Kidney capillary endothelial cell (primary cell): ENCODE data around the gene CCDC106.

Experiments used
- DNase-seq: peaks from one replicate; pipeline ENCODE4 v3.0.0-alpha.2; 2018; ENCODE audit warnings: low spot score

Gene CCDC106

DNA sequence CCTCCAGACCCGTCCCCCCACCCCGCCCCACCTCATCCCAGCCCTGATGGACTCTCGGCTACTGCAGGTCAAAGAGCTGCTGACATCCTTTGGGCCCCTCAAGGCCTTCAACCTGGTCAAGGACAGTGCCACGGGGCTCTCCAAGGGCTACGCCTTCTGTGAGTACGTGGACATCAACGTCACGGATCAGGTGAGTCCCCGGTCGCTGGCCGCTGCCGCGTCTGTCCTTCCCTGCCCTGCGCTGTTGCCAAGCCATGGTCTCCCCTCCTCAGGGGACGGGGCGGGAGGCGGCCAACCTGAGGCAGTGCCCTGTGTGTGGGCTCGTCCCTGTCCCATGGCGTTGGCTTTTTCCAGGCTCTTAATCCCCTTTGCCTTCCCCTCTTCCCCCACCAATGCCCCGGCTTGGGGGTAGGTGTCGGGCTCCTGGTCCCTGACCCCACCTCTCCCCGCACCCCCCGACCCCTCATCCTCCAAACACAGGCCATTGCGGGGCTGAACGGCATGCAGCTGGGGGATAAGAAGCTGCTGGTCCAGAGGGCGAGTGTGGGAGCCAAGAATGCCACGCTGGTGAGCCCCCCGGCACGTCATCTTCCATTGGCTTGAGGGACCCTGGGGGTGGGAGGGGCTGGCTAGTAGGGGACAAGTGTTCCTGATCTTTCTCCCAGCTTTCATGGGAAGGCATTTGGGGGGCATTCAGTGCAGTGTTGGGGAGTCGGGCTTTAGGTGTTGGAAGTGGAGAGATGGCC, 20.8 kb downstream of the CCDC106 start:
- no peak for DNase-seq

DNA sequence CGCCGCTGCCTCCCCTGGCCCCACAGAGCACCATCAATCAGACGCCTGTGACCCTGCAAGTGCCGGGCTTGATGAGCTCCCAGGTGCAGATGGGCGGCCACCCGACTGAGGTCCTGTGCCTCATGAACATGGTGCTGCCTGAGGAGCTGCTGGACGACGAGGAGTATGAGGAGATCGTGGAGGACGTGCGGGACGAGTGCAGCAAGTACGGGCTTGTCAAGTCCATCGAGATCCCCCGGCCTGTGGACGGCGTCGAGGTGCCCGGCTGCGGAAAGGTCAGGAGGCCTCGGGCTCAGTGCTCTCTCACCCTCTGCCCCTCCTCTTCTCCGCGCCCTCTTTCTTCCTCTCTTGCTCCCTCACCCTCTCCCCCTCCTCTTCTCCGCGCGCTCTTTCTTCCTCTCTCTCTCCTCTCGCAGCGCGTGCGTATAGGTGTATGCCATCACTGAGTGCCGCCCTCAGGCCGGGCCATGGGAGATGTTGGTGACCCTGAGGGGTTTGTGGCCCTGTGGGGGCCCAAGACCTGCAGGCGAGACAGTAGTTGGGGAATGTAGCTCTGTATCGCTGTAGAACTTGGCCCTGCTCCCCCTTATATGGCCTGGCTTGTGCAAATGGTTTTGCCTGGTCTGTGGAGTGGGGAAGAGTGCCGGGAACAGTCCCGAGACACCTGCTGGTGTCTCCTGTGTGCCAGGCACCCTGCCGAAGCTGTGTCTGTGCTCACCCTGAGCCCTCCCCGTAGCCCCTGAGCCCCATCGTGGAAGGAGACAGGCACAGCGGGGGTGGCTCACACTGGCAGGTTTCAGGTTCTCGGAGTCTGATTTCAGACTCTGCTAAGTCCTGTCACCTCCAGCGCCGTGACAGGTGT, 21.6 kb downstream of the CCDC106 start:
- no peak for DNase-seq

DNA sequence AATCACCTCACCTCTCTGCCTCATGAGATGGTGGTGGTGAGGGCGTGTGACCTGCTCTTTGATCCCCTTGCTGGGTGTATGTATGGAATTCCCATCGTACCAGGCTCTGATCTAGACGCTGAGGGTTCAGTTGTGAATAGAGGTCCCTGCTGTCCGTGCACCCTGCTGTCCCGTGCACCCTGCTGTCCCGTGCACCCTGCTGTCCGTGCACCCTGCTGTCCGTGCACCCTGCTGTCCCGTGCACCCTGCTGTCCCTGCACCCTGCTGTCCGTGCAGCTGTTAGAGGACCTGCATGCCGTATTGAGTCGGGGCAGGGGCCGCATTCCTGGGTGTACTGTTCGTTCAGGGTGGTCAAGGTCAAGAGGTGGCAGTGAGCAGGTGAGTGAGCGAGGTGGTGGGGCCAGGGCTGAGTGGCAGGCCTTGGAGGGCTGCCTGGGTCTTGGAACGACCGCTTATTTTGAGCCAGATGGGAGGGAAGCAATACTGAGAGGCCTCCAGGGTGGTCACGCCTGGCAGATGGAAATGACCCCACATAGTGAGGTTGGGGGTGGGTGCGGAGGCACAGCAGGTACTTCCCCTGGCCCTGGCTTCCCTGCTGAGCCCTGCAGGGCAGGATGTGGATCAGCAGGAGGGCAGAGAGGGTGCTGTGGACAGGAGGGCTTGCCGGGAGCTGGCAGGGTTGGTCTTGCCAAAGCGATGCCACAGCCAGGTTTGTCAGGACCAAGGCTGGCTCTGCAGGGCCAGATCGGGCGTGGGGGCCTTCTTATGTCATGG, 22.5 kb downstream of the CCDC106 start:
- no peak for DNase-seq

DNA sequence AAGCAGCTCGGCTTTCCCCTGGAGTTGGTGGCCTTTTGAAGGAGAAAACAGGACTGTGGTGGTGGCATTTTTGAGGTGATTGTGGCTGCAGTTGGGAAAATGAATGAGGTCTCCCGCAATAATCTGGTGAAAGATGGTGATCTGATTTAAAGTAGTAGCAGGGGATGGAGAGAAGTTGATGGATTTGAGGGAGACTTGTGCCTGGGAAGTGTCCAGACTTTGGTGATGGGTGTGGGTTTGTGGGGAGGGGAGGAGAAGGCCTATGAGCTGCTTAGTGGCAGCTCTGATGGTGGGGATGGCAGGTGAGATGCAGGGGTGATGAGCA, 23.0 kb downstream of the CCDC106 start:
- no peak for DNase-seq

- no peak for DNase-seq
Measured at GRCh38 chr19:55672418-55672817, 24.4 kb downstream of the CCDC106 start.

DNA sequence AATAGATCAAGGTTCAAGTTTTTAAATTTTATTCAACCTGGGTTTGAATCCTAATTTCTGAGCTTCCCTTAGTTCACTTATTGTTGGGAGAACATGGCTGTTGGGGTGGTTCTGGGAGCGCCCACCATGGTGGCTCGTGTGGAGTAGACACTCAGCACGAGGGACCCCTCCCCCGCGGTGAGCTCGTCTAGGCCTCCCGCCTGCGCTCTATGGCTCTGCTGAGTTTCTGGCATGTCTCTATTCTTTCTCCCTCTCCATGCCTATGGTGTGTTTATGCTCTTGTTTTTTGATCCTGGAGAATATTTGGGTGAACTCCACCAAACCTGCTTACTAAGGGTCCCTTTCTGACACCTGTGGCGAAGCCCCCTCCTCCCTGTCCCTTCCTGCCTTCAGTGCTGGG, 25.5 kb downstream of the CCDC106 start:
- no peak for DNase-seq

DNA sequence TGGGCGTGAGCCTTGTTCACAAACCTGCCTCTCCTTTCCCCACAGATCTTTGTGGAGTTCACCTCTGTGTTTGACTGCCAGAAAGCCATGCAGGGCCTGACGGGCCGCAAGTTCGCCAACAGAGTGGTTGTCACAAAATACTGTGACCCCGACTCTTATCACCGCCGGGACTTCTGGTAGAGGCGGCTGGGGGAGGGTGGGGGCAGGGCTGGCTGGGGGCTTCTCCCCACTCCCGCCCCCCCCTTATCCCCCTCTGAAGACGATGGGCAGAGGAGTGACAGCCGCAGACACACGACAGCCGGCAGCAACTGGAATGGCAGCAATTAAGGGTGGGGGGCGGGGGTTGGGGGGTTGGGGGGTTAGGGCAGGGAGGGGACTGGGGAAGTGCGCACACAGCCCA, 25.9 kb downstream of the CCDC106 start:
- no peak for DNase-seq

GRCh38 chr19:55674459-55674840, 26.4 kb downstream of the CCDC106 start:
- DNase-seq: no peak

- DNase-seq: peak; percentile 97
Measured at GRCh38 chr19:55674841-55675660, 27.0 kb downstream of the CCDC106 start, which contains the start of gene EPN1. Gene EPN1 (plus strand): TSS chr19:55675226. CDS start chr19:55678628, 3,402 bp downstream.

- DNase-seq: peak; percentile 16
Measured at GRCh38 chr19:55675661-55676354, 27.8 kb downstream of the CCDC106 start.

DNA sequence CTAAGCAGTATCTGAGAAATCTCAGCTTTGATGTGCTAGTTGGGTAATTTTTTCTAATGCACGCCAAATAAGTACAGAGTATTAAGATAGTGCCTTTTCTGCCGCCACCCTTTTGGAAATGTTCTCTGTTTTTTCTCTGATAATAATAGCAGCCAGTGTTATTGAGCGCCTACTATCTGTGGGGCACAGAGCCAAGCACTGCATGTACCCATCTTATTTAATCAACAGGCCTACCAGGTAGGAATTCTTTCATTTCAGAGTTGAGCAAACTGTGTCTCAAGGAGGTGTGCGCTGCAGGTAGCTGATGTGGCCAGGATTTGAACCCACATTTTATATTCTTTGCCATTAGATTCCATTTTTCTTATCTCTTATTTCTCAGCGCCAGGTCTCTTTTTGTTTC, 28.4 kb downstream of the CCDC106 start:
- no peak for DNase-seq

DNA sequence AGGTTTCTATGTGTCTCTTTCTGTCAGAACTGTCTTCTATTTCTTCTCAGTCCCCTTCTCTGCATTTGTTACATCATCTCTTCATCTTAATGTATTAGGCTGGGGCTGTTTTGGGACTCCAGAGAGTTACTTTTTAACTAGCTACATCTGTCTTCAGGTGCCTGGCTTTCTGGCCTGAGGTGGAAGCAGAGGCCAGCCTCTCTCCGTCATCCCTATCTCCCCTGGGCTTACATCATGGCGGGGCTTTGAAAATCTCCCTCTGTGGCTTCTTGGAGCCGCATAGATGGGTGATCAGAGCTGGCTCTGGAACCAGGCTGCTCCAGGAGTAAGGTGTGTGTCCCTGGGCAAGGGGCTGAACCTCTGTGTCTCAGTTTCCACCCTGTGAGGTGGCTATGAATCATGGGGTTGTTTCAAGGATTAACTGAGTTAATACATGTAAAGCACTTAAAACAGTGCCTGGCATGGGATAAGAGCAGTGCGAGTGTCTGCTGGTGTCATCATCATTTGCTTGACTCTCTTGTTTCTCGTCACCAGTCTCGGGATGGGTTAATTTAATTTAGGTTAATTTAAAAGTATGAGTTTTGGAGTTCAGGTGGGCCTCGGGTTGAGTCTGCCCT, 29.0 kb downstream of the CCDC106 start:
- no peak for DNase-seq

GRCh38 chr19:55677572-55678028, 29.6 kb downstream of the CCDC106 start:
- DNase-seq: peak; percentile 10

GRCh38 chr19:55678121-55678671, 30.2 kb downstream of the CCDC106 start:
- no peak for DNase-seq

GRCh38 chr19:55679343-55680257, 31.6 kb downstream of the CCDC106 start:
- peak; percentile 58 for DNase-seq

DNA sequence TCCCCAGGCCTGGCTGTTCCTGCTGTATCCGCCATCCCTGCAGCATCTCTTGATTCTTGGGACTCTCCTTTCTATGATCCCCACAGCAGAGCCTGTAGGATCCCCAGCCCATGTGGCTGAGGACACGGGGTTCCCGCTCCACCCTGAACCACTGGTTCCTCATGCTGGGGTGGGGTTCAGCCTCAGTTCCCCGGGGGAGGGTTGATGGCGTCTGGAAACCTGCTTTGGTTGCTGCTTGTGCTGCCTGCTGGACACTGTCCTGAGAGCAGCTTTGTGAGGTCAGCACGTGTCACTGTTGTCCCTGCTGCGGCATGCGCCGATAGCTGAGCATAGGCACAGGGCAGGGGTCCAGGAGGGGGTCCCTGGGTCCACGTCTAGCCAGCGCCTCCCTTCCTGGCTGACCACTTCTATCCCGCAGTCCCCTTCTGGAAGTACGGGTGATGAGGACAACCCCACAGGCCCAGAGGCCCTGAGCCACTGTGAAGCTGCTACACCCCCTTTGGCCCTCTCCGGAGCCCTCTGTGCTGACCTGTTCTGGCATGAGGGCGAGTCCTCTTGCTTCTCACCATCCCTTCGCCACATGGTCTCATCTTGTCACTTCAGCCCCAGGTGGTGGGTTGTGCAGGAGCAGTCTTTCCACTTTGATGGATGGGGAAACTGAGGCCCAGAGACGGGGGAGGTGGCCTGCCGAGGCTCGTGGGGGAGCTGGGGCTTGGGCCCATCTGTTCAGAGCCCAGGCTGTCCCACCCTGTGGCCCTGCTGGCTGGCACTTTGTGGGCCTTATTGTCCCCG, 32.5 kb downstream of the CCDC106 start:
- no peak for DNase-seq

GRCh38 chr19:55681131-55682092, 33.4 kb downstream of the CCDC106 start:
- DNase-seq: no peak
